ENCODE results near the gene MGAT5.

Gene MGAT5

DNA sequence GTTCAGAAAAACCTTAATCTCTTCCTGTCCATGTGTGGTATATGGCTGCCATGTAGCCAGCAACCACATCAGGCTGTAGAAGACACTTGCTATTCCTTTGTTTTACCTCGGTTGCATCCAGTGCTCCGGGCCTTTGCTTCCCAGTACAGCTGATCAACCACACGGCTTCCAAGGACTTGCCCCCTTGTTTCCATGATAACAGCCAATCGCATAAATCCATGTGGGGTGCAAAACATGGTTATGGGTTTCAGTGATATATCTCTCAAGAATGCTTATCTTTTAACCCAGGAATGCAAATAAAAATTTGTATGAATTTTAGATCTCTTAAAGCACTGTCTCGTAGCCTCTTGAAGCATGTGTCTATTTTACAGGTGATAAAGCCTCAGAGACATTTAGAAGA lies 118.3 kb downstream of the MGAT5 start:
- ATAC-seq, result no peak
- TF ChIP-seq ZFP3 (CRISPR knock-in tag; IDR thresholded peaks at IDR 0.05) (no peak), ZNF565 (CRISPR knock-in tag; conservative IDR thresholded peaks at IDR 0.05; ENCODE audit: low read depth) (no peak), PPARA (CRISPR knock-in tag; IDR thresholded peaks at IDR 0.05; ENCODE audit: borderline replicate concordance) (no peak), GLIS3 (CRISPR knock-in tag; IDR thresholded peaks at IDR 0.05) (no peak), CSDC2 (CRISPR knock-in tag; IDR thresholded peaks at IDR 0.05) (no peak)
- TF ChIP-seq, protein P1, sequence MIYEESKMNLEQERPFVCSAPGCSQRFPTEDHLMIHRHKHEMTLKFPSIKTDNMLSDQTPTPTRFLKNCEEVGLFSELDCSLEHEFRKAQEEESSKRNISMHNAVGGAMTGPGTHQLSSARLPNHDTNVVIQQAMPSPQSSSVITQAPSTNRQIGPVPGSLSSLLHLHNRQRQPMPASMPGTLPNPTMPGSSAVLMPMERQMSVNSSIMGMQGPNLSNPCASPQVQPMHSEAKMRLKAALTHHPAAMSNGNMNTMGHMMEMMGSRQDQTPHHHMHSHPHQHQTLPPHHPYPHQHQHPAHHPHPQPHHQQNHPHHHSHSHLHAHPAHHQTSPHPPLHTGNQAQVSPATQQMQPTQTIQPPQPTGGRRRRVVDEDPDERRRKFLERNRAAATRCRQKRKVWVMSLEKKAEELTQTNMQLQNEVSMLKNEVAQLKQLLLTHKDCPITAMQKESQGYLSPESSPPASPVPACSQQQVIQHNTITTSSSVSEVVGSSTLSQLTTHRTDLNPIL (CRISPR knock-in tag; IDR thresholded peaks at IDR 0.05; ENCODE audit: low read depth), result no peak
- TF ChIP-seq, protein P2, sequence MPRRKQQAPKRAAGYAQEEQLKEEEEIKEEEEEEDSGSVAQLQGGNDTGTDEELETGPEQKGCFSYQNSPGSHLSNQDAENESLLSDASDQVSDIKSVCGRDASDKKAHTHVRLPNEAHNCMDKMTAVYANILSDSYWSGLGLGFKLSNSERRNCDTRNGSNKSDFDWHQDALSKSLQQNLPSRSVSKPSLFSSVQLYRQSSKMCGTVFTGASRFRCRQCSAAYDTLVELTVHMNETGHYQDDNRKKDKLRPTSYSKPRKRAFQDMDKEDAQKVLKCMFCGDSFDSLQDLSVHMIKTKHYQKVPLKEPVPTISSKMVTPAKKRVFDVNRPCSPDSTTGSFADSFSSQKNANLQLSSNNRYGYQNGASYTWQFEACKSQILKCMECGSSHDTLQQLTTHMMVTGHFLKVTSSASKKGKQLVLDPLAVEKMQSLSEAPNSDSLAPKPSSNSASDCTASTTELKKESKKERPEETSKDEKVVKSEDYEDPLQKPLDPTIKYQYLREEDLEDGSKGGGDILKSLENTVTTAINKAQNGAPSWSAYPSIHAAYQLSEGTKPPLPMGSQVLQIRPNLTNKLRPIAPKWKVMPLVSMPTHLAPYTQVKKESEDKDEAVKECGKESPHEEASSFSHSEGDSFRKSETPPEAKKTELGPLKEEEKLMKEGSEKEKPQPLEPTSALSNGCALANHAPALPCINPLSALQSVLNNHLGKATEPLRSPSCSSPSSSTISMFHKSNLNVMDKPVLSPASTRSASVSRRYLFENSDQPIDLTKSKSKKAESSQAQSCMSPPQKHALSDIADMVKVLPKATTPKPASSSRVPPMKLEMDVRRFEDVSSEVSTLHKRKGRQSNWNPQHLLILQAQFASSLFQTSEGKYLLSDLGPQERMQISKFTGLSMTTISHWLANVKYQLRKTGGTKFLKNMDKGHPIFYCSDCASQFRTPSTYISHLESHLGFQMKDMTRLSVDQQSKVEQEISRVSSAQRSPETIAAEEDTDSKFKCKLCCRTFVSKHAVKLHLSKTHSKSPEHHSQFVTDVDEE (CRISPR knock-in tag; IDR thresholded peaks at IDR 0.05), result no peak
- TF ChIP-seq, protein P3, sequence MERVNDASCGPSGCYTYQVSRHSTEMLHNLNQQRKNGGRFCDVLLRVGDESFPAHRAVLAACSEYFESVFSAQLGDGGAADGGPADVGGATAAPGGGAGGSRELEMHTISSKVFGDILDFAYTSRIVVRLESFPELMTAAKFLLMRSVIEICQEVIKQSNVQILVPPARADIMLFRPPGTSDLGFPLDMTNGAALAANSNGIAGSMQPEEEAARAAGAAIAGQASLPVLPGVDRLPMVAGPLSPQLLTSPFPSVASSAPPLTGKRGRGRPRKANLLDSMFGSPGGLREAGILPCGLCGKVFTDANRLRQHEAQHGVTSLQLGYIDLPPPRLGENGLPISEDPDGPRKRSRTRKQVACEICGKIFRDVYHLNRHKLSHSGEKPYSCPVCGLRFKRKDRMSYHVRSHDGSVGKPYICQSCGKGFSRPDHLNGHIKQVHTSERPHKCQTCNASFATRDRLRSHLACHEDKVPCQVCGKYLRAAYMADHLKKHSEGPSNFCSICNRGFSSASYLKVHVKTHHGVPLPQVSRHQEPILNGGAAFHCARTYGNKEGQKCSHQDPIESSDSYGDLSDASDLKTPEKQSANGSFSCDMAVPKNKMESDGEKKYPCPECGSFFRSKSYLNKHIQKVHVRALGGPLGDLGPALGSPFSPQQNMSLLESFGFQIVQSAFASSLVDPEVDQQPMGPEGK (CRISPR knock-in tag; IDR thresholded peaks at IDR 0.05; ENCODE audit: borderline replicate concordance), result no peak

DNA sequence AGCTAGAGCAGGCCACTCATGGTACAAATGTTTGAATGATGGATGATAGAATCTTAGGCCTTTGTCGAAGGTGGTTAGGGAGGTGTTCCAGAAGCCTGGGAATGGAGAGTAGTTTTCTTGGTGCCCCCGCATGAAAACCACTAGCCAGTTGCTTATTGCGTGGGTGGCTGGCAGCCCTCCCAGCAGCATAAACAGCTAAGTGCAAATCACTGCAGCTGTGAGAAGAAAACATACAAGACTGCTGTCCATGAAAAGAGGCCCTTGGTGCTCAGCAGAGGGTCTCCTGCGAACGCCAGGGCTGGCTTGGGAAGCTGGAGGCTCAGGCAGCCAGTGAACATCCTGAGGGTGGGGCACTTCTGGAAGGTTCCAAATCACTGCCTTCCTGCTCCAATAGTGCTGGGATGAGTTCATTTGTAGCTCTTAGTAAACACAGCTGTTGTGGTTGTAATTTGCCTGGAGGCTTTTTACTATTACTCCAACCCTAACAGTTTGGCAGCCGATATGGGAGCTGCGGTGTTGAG lies 118.8 kb downstream of the MGAT5 start:
- no peak for ATAC-seq
- TF ChIP-seq GLIS3 (CRISPR knock-in tag; IDR thresholded peaks at IDR 0.05) (no peak), ESRRG (CRISPR knock-in tag; IDR thresholded peaks at IDR 0.05) (no peak), RARB (CRISPR knock-in tag; IDR thresholded peaks at IDR 0.05) (no peak), BACH2 (CRISPR knock-in tag; IDR thresholded peaks at IDR 0.05; ENCODE audit: borderline replicate concordance) (no peak), SNAI2 (CRISPR knock-in tag; IDR thresholded peaks at IDR 0.05) (no peak), ZNF8 (CRISPR knock-in tag; IDR thresholded peaks at IDR 0.05) (no peak), PPARA (CRISPR knock-in tag; IDR thresholded peaks at IDR 0.05; ENCODE audit: borderline replicate concordance) (no peak), ZC3H10 (CRISPR knock-in tag; IDR thresholded peaks at IDR 0.05) (no peak)
- TF ChIP-seq, protein P3 (CRISPR knock-in tag; IDR thresholded peaks at IDR 0.05; ENCODE audit: borderline replicate concordance), result no peak
- TF ChIP-seq, protein P4, sequence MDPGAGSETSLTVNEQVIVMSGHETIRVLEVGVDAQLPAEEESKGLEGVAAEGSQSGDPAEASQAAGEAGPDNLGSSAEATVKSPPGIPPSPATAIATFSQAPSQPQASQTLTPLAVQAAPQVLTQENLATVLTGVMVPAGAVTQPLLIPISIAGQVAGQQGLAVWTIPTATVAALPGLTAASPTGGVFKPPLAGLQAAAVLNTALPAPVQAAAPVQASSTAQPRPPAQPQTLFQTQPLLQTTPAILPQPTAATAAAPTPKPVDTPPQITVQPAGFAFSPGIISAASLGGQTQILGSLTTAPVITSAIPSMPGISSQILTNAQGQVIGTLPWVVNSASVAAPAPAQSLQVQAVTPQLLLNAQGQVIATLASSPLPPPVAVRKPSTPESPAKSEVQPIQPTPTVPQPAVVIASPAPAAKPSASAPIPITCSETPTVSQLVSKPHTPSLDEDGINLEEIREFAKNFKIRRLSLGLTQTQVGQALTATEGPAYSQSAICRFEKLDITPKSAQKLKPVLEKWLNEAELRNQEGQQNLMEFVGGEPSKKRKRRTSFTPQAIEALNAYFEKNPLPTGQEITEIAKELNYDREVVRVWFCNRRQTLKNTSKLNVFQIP (CRISPR knock-in tag; IDR thresholded peaks at IDR 0.05; ENCODE audit: borderline replicate concordance, low read depth), result no peak

DNA sequence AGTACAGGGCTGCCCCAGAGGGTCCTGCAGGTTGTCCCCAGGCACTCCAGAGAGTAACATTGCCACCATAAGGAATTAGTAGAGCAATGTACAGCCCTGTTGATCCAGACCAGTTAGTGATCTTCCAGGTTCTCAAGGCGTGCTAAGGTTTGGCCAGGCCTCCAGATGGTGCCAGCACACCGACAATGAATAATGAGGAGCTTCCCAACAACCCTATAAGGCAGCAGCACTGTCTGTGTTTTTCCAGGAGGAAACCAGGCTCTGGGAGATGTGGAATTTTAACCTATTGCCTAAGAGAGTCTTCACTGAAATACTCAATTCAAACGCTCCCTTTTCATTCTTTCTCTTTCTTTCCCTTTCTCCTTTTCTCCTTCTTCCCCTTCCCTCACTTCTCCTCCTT lies 122.1 kb downstream of the MGAT5 start:
- TF ChIP-seq, protein P3 (CRISPR knock-in tag; IDR thresholded peaks at IDR 0.05; ENCODE audit: borderline replicate concordance), result no peak
- TF ChIP-seq ESRRG (CRISPR knock-in tag; IDR thresholded peaks at IDR 0.05) (no peak), TOX (CRISPR knock-in tag; IDR thresholded peaks at IDR 0.05; ENCODE audit: borderline replicate concordance) (no peak), CSDC2 (CRISPR knock-in tag; IDR thresholded peaks at IDR 0.05) (no peak), ZNF8 (CRISPR knock-in tag; IDR thresholded peaks at IDR 0.05) (no peak)
- peak; percentile 82 for ATAC-seq
